GM19239 (cell line): Measurements from ENCODE around the gene BORCS5.
A peak's percentile ranks its signal among the peaks of the same experiment; 100 is the strongest.
"Not testable (repeated sequence)": the region's sequence is repeated elsewhere in the genome, so short reads cannot be mapped to it uniquely, and the experiment has no call there.

ENCODE experiments used
- DNase-seq: peaks from one replicate; pipeline ENCODE4 v3.0.0; 2011; ENCODE audit warnings: low spot score; ENCODE audit not compliant: insufficient read length
- FAIRE-seq: peaks from 2 replicates; lab custom pipeline; 2011; peaks lifted over from hg19 to GRCh38; lab: Jason Lieb, UNC

The BORCS5 gene

DNA sequence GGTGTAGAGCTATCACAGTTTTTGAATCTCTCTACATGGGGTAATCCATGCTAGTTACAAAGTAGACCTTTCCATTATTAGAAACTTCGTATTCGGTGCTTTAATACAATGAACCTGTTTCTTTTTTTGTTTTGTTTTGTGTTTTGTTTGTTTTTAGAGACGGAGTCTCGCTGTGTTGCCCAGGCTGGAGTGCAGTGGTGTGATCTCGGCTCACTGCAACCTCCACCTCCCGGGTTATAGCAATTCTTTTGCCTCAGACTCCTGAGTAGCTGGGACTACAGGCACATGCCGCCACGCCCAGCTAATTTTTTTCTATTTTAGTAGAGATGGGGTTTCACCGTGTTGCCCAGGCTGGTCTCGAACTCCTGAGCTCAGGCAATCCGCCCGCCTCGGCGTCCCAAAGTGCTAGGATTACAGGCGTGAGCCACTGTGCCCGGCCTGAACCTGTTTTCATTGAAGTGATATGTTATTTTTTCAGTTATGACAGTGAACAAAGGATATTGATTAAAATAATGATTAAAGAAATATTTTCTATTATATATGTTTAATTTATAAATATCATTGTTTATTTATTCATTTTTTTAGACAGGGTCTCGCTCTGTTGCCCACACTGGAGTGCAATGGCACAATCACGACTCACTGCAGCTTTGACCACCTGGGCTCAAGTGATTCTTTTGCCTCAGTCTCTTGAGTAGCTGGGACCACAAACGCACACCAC is 5.3 kb upstream of the BORCS5 start:
- not testable (repeated sequence) for FAIRE-seq, DNase-seq

DNA sequence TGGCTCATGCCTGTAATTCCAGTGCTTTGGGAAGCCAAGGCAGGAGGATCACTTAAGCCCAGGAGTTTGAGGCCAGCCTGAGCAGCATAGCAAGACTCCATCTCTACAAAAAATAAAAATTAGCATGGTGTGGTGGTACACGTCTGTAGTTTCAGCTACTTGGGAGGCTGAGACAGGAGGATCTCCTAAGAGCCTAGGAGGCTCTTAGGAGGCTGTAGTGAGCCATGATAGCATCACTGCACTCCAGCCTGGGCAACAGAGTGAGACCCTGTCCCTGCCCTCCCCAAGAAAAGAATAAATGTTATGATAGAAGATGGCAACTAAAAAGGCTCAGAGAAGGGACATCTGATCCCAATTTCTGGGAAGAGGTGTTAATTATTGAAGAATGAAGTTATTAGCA is 3.6 kb upstream of the BORCS5 start:
- DNase-seq (no peak), FAIRE-seq (no peak)

DNA sequence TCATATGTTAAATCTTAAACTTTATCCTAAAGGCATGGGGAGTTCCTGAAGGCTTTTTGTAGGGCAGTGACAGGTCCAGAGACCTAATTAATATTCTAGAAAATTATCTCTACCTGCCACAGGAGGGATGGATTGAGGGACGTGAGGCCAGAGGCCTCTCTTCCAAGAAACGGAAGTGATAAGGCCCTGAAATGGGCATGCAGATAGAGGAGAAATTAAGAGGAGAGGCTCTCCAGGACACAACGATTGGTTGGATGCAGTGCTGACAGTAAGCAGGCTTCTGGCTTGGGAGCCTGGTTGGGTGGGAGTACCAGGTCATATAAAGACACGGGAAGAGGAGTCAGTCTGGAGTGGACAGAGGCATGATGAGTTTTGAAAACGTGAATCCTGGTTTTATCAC is 3.1 kb upstream of the BORCS5 start:
- DNase-seq: no peak
- no peak for FAIRE-seq

DNA sequence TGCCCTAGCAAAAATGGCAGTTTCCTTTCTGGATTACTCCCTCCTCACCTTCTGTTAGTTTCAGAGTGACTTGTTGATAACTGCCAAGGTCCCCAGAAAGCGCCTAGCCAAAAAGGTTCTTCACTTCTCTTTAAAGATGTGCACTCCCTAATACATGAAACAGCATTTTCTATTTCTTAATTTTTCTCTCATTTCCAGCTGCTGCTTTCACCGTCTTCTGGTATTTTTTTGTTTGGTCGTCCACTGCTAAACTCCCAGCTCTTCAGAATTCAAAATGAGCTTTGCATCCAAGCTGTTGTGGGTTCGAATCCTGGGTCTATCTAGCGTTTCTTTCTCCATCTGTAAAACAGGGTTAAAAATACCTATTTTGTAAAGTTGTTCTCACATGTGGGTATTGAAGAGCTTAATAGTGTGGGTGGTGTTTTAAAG is 397 bp upstream of the BORCS5 start:
- FAIRE-seq (no peak), DNase-seq (no peak)

DNA sequence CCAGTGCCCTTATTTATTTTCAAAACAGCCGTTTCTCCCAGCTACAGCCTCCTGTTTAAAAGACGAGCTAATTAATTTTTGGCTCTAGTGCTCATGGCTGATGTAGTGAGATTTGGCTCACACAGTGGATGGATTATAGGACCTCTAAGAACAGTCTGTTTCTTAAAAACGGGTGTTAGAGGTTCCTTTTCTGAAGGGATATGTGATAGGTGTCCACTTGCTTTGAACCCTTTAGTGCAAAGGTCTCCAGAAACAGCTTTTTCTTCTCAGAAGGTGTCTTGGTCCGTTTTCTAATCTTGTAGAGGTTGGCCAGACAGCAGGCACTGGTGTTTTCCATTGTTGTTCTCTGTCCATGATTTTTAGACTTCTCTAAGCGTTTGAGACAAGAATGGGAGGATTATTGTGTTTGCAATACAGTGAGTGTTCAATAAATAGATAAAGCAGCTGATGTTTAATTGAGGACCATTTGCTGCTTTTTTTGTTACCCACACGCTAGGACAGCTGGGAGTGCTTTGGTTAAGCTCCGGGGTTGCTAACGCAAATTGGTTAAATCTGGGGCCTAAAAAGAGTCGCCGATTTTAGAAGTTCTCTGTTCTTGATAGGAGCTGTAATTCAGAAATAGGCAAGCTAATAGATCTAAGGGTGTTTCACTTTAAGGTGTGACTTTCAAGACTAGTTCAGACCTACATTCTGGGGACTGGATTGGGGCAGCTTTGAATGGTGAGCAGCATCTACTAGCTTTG is 1.0 kb downstream of the BORCS5 start:
- FAIRE-seq: peak; percentile 93

DNA sequence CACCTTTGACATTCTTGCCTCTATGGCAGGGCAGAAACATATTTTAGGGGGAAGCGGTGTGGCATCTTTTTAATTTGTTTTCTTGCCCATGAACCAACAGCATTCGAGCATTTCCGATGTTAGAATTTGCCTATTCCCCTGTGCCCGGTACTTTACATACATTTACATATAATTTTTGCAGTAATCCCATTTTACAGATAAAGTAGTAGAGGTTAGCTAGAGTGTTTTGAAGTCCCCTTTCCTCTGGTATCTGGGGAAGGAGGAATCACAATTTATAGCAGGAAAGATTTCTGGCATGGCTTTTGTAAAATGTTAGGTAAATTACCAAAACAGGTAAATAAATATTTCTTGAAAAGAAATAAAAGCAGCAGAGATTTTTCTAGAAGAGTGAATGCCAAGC is 1.6 kb downstream of the BORCS5 start:
- peak; percentile 8 for FAIRE-seq
- DNase-seq: no peak

More for the DNA sequence above, 1.0 kb downstream of the BORCS5 start:
- no peak for DNase-seq

DNA sequence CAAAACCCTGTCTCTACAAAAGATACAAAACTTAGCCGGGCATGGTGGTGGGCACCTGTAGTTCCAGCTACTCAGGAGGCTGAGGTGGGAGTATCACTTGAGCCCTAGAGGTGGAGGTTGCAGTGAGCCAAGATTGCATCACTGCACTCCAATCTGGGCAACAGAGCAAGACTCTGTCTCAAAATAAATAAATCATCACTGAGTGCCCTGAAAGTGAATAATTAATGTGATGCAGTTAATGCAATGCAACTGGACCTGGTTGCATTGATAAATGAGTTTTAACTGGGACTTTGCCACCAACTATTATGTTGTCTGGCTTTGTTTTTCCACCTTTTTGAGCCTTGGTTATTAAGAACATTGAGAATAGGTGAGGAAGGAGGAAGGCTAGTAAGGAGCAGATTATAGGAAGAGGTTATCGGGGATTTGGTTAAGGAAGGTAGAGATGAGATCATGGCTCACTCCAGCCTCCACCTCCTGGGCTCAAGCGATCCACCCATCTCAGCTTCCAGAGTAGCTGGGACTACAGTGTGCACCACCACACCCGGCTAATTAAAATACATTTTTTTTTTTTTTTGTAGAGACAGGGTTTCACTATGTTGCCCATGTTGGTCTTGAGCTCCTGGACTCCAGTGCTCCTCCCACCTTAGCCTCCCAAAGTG is 8.0 kb downstream of the BORCS5 start:
- FAIRE-seq: no peak
- DNase-seq: no peak

DNA sequence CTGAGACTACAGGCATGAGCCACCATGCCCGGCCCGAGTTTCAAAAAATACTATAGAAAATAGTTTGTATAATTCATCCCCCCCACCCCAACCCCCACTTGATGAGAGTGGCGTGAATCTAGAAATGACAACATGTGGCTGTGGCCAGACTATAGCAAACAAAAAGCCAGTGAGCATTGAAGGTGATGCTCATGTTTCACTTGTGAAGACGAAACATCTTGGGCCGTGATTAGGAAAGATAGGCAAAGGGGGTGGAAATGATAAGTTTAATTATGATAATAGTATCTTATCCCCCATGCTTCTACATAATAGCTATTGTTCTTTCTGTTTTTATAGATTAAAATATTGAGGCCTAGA is 8.5 kb downstream of the BORCS5 start:
- FAIRE-seq (no peak), DNase-seq (no peak)

DNA sequence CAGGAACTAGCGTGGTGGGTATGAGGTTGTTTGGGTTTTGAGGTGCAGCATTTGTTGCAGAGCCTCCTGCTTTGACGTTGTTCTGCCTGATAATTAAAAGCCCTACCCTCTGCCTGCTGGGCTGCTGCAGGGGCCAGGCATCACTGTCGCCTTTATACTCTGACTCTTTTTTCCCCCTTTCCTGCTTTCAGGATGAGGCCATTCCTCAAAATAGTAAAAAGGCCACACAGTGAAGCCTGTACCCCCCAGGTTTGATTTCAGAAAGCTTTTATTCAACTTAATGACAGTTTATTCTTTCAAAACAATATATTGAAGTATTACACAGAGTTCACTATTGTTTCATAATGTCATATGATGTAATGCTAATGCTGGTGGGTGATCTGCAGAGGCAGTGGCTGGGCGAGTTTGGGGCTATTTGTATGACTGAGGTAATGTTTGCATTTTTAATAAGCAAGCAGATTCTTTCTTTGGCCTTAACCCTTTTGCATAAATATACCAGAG is 9.1 kb downstream of the BORCS5 start:
- no peak for FAIRE-seq
- DNase-seq: no peak

DNA sequence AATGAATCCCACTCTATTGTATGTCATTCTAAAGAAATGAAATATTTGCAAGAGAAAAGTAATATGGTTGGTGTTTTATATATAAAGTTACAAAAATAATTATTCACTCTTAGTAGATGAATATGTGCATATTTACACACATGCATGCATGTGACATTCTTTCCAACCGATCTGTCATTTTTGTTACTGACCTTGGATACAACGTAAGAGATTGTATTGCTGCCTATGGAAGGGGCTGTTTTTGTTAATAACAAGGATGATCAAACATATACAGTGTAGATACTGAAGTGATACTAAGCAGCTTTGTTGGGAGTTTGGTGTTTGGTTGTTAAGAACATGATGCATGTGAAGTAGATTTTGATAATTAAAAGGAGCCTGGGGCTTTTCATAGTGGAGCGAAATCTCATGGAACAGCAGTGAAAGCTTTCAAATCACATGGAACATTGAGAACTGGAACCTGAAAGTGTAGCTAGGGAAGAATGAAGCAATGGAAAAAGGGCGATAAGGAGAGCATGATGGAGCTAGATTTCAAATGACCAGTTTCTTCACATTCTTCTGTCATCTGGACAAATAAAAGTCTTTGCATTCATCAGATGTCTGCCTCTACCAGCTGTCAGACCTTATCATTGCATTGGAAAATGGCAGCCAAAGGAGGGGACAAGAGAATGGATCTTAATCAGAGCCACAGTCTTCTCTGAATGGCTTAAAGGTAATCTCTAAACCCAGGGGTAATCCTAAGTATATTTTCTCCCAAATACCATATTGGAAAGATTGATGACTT is 10.0 kb downstream of the BORCS5 start:
- DNase-seq: no peak
- no peak for FAIRE-seq

DNA sequence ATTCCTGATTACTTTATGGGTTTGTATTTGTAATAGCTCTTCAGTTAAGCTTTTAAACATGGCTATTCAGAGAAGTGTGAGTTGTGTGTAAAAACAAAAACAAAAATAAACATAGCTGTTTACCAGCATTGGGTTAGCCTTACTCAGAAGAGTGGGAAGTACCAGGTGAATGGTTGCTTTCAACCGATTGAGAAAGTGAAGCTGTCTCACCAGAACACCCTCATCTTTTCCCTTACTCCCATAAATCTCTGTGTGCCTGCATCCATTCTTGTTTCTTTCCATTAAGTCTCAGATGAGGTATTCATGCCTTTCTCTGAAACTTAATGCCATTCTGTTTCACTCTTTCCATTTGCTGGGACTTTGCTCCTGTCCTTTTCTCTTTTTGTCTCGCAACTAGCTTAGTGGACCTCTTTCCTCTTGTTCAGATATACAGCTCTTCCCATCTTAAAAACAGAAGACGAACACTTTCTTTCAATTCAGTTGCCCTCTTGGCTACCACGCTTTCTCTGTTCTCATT is 10.7 kb downstream of the BORCS5 start:
- no peak for FAIRE-seq

DNA sequence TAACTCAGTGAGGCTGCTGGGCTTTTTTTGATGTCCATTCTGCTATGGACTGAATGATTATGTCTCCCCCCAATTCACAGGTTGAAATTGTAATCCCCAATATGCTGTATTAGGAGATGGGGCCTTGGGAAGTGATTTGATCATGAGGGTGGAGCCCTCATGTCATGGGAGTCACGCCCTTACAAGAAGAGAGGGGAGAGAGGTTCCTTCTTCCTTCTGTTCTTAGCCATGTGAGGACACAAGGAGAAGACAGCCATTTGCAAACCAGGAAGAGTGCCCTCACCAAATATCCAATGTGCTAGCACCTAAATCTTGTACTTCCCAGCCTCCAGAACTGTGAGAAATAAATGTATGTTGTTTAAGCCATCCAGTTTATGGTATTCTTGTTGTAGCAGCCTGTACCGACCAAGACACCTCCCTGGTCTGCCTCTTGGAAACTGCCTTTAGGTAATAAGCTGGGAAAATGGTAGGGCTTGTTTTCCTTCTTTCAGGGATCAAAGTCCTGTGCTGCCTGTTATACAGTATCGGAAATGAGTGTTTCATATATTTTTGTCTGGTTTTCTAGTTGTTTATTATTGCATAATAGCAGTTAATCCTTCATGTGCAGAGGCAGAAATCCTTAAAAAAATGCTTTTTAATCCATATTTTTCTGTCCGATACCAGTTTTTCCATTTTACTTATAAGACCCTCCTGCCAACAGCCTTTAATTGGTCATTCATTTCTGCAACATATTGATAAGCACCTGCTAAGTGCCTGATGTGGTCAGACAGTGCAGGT is 16.3 kb downstream of the BORCS5 start:
- FAIRE-seq: no peak
- DNase-seq: no peak

More for the DNA sequence above, 10.7 kb downstream of the BORCS5 start:
- DNase-seq: no peak

DNA sequence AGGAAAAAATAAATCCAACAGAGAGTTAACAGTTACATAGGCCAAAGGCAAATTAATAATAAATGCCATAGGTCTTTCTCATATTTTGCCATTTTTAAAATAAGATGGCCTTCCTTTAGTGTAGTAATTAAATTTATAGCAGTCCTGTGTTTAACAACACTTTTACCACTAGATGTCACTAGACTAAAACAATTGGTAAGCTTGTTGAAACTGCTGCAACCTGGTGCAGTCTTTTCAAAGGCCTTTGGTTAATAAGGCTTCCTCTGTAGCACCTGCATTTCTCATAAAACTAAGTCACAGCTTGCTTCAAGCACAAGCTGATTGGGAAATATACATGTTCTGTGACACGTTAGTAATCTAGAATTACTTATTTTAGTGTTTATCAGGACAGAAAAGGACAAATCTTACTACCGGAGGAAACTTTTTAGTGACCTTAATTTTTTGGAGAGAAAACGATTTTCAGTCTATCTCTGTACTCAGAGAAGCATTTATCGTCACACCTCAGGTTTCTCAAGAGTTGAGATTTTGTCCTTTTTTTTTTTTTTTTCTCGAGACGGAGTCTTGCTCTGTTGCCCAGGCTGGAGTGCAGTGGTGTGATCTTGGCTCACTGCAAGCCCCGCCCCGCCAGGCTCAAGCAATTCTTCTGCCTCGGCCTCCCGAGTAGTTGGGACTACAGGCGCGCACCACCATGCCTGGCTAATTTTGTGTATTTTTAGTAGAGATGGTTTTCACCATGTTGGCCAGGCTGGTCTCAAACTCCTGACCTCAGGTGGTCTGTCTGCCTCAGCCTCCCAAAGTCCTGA is 20.0 kb downstream of the BORCS5 start:
- DNase-seq (peak; percentile 37), FAIRE-seq (peak; percentile 95)

DNA sequence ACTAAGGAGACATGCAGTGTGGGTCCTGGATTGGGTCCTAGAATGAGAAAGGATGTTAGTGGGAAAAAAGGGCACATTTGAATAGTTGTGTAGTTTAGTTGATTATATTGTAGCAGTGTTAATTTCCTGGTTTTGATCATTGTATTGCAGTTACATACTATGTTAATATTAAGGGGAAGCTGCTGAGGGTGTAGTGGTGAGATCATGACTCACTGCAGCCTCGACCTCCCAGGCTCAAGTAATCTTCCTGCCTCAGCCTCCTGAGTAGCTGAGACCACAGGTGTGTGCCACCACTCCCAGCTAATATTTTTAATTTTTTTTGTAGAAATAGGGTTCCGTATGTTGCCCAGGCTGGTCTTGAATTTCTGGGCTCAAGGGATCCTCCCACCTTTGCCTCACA is 21.7 kb downstream of the BORCS5 start:
- DNase-seq: no peak
- no peak for FAIRE-seq

DNA sequence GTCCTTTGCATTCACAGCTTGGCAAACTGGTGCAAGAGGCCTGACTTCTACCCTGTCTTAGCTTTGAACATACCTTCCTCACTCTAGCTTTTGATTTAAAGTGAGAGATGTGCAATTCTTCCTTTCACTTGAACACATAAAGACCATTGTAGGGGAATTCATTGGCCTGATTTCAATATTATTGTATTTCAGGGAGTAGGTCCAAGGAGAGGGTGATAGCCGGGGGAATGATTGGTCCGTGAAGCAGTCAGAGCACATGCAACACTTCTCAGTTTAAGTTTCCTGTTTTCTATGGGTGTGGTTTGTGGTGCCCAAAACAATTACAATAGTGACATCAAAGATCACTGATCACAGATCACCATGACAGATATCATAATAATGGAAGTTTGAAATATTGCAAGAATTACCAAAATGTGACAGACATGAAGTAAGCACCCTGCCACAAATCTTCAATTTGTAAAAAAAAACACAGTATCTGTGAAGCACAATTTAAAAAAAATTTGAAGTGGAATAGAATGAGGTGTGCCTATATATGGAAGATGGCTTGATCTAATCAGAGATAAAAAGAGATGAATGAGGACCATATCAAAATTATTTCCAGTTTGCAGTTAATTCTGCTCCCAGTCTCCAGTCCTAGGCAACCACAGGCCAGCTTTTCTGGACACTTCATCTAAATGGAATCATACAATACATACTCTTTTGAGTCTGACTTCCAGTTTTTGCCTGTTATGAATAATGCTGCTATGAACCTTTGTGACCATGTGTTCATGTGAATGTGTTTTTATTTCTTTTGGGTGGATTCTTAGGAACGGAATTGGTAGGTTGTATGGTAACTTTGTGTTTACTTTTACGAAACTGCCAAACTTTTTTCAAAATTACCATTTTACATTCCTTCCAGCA is 23.2 kb downstream of the BORCS5 start:
- FAIRE-seq: peak; percentile 57
- no peak for DNase-seq

DNA sequence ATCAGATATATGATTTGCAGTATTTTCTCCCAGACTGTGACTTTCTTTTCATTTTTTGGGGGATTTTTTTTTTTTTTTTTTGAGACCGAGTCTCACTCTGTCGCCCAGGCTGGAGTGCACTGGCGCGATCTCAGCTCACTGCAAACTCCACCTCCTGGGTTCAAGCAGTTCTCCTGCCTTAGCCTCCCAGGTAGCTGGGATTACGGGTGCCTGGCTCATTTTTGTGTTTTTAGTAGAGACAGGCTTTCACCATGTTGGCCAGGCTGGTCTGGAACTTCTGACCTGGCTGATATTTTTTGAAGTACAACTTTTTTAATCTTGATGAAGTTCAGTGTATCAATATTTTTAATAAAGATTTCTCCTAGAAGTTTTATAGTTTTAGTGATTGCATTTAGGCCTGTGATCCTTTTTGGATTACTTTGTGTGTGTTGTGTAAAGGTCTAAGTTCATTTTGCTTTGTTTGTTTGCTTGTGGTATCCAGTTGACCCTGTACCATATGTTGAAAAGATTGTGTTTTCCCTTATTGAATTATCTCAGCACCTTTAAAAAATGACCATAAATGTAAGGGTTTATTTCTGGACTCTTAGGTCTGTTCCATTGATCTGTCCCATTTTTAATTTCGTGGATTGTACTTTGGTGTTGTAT is 24.2 kb downstream of the BORCS5 start:
- no peak for FAIRE-seq
- DNase-seq: no peak

DNA sequence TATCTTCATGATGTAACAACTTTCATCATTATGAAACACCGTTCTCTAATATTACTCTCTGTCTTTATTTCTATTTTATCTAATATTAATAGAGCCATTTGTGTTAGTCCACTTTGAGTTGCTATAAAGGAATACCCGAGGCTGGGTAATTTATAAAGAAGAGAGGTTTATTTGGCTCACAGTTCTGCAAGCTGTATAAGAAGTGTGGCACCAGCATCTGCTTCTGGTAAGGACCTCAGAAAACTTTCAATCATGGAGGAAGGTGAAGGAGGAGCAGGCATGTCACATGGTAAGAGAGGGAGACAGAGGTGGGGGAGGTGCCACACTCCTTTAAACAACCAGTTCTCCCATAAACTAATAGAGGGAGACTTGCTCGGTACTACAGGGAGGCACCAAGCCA is 25.1 kb downstream of the BORCS5 start:
- FAIRE-seq: peak; percentile 33
- DNase-seq: no peak
